ENCODE results near the gene DNAH1. TPM values are rescaled to one million over a fixed set of nuclear protein-coding genes. Genes with fewer than 3 reads are reported as not detected.

Gene DNAH1
- total and polyA plus RNA-seq, 2 donors (not counting 1 experiment from before 2014, with no cell fraction given) = 47.2 to 59.2 TPM

DNA sequence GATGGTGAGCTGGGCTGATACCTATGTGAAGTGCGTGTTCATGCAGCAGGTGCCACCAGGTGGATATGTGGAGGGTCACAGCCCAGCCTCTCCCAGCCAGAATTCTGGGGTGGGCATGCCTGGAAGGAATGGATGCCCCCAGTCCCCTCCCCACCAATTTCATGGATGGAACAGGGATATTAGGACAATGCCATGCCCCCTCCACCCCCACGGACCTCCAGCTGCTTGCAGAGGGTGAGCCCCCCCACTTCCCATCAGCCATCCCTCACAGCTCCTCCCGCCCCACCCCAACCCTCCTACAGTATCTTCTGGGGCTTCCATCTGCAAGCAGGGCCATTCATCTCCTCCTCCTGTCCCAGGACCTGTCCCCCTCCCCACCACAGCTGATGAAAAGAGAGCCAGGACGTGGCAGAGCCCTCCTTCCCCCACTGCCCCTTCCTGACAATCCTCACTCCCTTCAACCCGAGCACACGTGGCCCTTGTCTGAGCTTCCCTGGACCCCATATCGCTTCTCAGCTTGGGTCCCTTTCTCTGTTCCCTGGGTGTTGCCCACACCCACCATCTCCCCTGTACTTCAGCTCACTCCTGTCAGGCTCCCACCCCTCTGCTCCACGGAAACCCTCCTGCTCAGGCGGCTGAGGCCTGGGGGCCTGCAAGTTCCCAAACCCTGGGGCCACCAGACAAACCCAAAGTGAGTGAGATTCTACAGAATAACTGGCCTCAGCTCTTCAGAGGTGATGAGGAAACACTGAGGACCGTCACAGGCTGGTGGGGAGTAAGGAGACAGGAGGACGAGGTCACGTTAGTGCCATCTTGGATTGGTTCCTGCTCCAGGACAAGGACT is 131.6 kb downstream of the DNAH1 start:
- H3K4me2 ChIP-seq (replicated peaks; ENCODE audit: low read depth, low read length, poor library complexity, severe bottlenecking) = no peak overlapping the region
- no peaks in the 10 kb centered on the region for H3K9me3 ChIP-seq (ENCODE audit: control extremely low read depth in 1 of 3, control insufficient read depth in 2 of 3, insufficient read depth in 1 of 3, low read length in 2 of 3)
- H2AFZ ChIP-seq (ENCODE audit: insufficient read depth, low read depth, low read length, poor library complexity, severe bottlenecking) = no peak overlapping the region
- POLR2A ChIA-PET = no interaction called here
- no peak overlapping the region for H3K27ac ChIP-seq (ENCODE audit: low read length in 2 of 2)
- DNase-seq (no peak), ATAC-seq (ENCODE audit: low read depth) (no peak)
- no peak overlapping the region for H3K4me3 ChIP-seq (ENCODE audit: control extremely low read depth in 1 of 5, extremely low read depth in 1 of 5, insufficient read depth in 1 of 5, low read depth in 2 of 5, low read length in 4 of 5)
- H4K20me1 ChIP-seq (ENCODE audit: control insufficient read depth, insufficient read depth, low read length, poor library complexity, severe bottlenecking) = no peaks in the 10 kb centered on the region
- peaks cover 0 to 13% of the 10 kb centered on the region in 2 donors for H3K4me1 ChIP-seq (ENCODE audit: control insufficient read depth in 2 of 2, insufficient read depth in 2 of 2, low read length in 2 of 2)
- 91% methylated on average over 11 of the region's 12 CpGs for WGBS (ENCODE audit: insufficient coverage)
- H3K27me3 ChIP-seq (replicated peaks in 1 of 4; ENCODE audit: control extremely low read depth in 1 of 4, control insufficient read depth in 3 of 4, insufficient read depth in 4 of 4, low read length in 3 of 4) = no peaks in the 10 kb centered on the region
- intact Hi-C loops (cut with micrococcal nuclease) = loop anchor here (1.0 to 2.0 kb wide), 4 partner anchors 19 to 446 kb away; no protein-coding TSS in a partner anchor
- H3K36me3 ChIP-seq (replicated peaks in 1 of 2; ENCODE audit: control extremely low read depth in 1 of 2, control insufficient read depth in 1 of 2, extremely low read depth in 1 of 2, insufficient read depth in 2 of 2, low read length in 1 of 2) = no peaks in the 10 kb centered on the region
- no peak overlapping the region for H3K9ac ChIP-seq (ENCODE audit: low read length)
- Mint-ChIP-seq H3K4me3 (no peak overlapping the region), H3K27ac (no peak overlapping the region), H3K4me1 (peaks cover 6% of the 10 kb centered on the region), H3K27me3 (no peaks in the 10 kb centered on the region), H3K9me3 (ENCODE audit: insufficient read depth) (no peaks in the 10 kb centered on the region)
- peaks cover 11% of the 10 kb centered on the region for H3K79me2 ChIP-seq (ENCODE audit: control insufficient read depth, insufficient read depth, low read length)
- TF ChIP-seq, protein P1, sequence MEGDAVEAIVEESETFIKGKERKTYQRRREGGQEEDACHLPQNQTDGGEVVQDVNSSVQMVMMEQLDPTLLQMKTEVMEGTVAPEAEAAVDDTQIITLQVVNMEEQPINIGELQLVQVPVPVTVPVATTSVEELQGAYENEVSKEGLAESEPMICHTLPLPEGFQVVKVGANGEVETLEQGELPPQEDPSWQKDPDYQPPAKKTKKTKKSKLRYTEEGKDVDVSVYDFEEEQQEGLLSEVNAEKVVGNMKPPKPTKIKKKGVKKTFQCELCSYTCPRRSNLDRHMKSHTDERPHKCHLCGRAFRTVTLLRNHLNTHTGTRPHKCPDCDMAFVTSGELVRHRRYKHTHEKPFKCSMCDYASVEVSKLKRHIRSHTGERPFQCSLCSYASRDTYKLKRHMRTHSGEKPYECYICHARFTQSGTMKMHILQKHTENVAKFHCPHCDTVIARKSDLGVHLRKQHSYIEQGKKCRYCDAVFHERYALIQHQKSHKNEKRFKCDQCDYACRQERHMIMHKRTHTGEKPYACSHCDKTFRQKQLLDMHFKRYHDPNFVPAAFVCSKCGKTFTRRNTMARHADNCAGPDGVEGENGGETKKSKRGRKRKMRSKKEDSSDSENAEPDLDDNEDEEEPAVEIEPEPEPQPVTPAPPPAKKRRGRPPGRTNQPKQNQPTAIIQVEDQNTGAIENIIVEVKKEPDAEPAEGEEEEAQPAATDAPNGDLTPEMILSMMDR (IDR thresholded peaks at IDR 0.05) = no peak
- TF ChIP-seq EZH2 (IDR thresholded peaks at IDR 0.05; ENCODE audit: borderline replicate concordance, insufficient read depth, low read depth, low read length, poor library complexity, severe bottlenecking) = no peak
- CTCF ChIA-PET = interaction anchor here (0.9 to 5.7 kb wide), 18 partner anchors 10 to 464 kb away, joined by 3 to 61 read pairs (median 4); partner anchors contain the start of genes NISCH and TLR9

Small RNAs within 50 kb of the gene (small RNA-seq; reads per million reads assigned to genes)
- not detected for gene MIR135A1 (ENCODE audit: insufficient read length, low read depth, low replicate concordance)
- gene MIRLET7G (ENCODE audit: insufficient read length, low read depth, low replicate concordance) = 1,135 reads per million, percentile 98 among the genes with 10 or more reads in this experiment

Other genes with a start within 250 kb of the DNAH1 start
- gene POC1A, start 161.9 kb upstream of the DNAH1 start, total RNA-seq = 2.4 and 2.8 TPM in 2 replicates
- 1.4 and 1.7 TPM in 2 replicates for gene POC1A, start 161.9 kb upstream of the DNAH1 start, polyA plus RNA-seq
- 26.1 and 28.3 TPM in 2 replicates for gene ALAS1, start 118.2 kb upstream of the DNAH1 start, total RNA-seq
- gene ALAS1, start 118.2 kb upstream of the DNAH1 start, polyA plus RNA-seq = 18.9 and 30.2 TPM in 2 replicates
- gene TLR9, start 90.7 kb upstream of the DNAH1 start, total RNA-seq = 16.0 and 21.0 TPM in 2 replicates
- 1.9 and 3.7 TPM in 2 replicates for gene TLR9, start 90.7 kb upstream of the DNAH1 start, polyA plus RNA-seq
- gene TWF2, start 77.2 kb upstream of the DNAH1 start, total RNA-seq = 53.5 and 60.3 TPM in 2 replicates
- gene TWF2, start 77.2 kb upstream of the DNAH1 start, polyA plus RNA-seq = 59.7 and 88.2 TPM in 2 replicates
- gene PPM1M, start 70.6 kb upstream of the DNAH1 start, total RNA-seq = 45.0 and 53.6 TPM in 2 replicates
- gene PPM1M, start 70.6 kb upstream of the DNAH1 start, polyA plus RNA-seq = 42.5 and 65.2 TPM in 2 replicates
- gene WDR82, start 37.7 kb upstream of the DNAH1 start, total RNA-seq = 94.0 and 101 TPM in 2 replicates
- gene WDR82, start 37.7 kb upstream of the DNAH1 start, polyA plus RNA-seq = 27.8 and 46.5 TPM in 2 replicates
- 39.8 and 45.2 TPM in 2 replicates for gene GLYCTK, start 28.5 kb upstream of the DNAH1 start, total RNA-seq
- gene GLYCTK, start 28.5 kb upstream of the DNAH1 start, polyA plus RNA-seq = 34.3 and 46.9 TPM in 2 replicates
- 91.4 and 94.1 TPM in 2 replicates for gene BAP1, start 93.7 kb downstream of the DNAH1 start, total RNA-seq
- gene BAP1, start 93.7 kb downstream of the DNAH1 start, polyA plus RNA-seq = 81.6 and 132 TPM in 2 replicates
- 23.8 and 24.9 TPM in 2 replicates for gene PHF7, start 94.3 kb downstream of the DNAH1 start, total RNA-seq
- 12.8 and 22.2 TPM in 2 replicates for gene PHF7, start 94.3 kb downstream of the DNAH1 start, polyA plus RNA-seq
- 0.27 and 0.42 TPM in 2 replicates for gene SEMA3G, start 128.8 kb downstream of the DNAH1 start, total RNA-seq
- 0.07 and 0.10 TPM in 2 replicates for gene SEMA3G, start 128.8 kb downstream of the DNAH1 start, polyA plus RNA-seq
- 1.1 TPM in 1 of 2 replicates, not detected in the other for gene TNNC1, start 137.7 kb downstream of the DNAH1 start, total RNA-seq
- 5.4 and 16.7 TPM in 2 replicates for gene TNNC1, start 137.7 kb downstream of the DNAH1 start, polyA plus RNA-seq
- gene NISCH, start 139.3 kb downstream of the DNAH1 start, total RNA-seq = 161 and 169 TPM in 2 replicates
- 127 and 130 TPM in 2 replicates for gene NISCH, start 139.3 kb downstream of the DNAH1 start, polyA plus RNA-seq
- gene STAB1, start 179.0 kb downstream of the DNAH1 start, total RNA-seq = 4.0 and 4.5 TPM in 2 replicates
- 3.8 and 5.6 TPM in 2 replicates for gene STAB1, start 179.0 kb downstream of the DNAH1 start, polyA plus RNA-seq
- 8.1 and 11.2 TPM in 2 replicates for gene NT5DC2, start 217.5 kb downstream of the DNAH1 start, total RNA-seq
- 11.9 and 19.0 TPM in 2 replicates for gene NT5DC2, start 217.5 kb downstream of the DNAH1 start, polyA plus RNA-seq
- gene UQCC5, start 220.3 kb downstream of the DNAH1 start, total RNA-seq = 10.3 and 16.4 TPM in 2 replicates
- gene UQCC5, start 220.3 kb downstream of the DNAH1 start, polyA plus RNA-seq = 1.1 and 1.5 TPM in 2 replicates